Smooth muscle cell (in vitro differentiated cells): ENCODE measurements around the gene MAGI1. TPM values are rescaled to one million over a fixed set of nuclear protein-coding genes. Genes with fewer than 3 reads are reported as not detected.

Source experiments
- DNase-seq: peaks from one replicate; lab custom pipeline; 2025; ENCODE audit not compliant: unreplicated experiment; lab: John Stamatoyannopoulos, UW
- H2AFZ ChIP-seq: fragments of 200-600 bp; sonication (generic); 2 replicates; pipeline ENCODE4 v1.6.0; 2016; ENCODE audit warnings: antibody characterized with exemption, low read depth, mild to moderate bottlenecking
- H3F3A ChIP-seq: fragments of 200-600 bp; sonication (generic); 2 replicates; pipeline ENCODE4 v1.6.0; 2017; ENCODE audit warnings: antibody characterized with exemption, low read depth
- H3K27ac ChIP-seq: fragments of 200-600 bp; sonication (generic); 2 replicates; pipeline ENCODE4 v1.5.1; 2016; ENCODE audit warnings: low read depth, mild to moderate bottlenecking
- H3K27me3 ChIP-seq: fragments of 200-600 bp; sonication (generic); 2 replicates; pipeline ENCODE4 v1.6.1; 2016; ENCODE audit warnings: low read depth, mild to moderate bottlenecking
- H3K36me3 ChIP-seq: fragments of 200-600 bp; sonication (generic); 2 replicates; pipeline ENCODE4 v1.5.1; 2016; ENCODE audit warnings: low read depth
- H3K4me1 ChIP-seq: fragments of 200-600 bp; sonication (generic); 2 replicates; pipeline ENCODE4 v1.5.1; 2016; ENCODE audit warnings: low read depth
- H3K4me2 ChIP-seq: fragments of 200-600 bp; sonication (generic); 2 replicates; pipeline ENCODE4 v1.6.0; 2016; ENCODE audit warnings: mild to moderate bottlenecking
- H3K4me3 ChIP-seq: fragments of 200-600 bp; sonication (generic); 2 replicates; pipeline ENCODE4 v1.5.1; 2016; ENCODE audit warnings: mild to moderate bottlenecking
- H3K79me2 ChIP-seq: fragments of 200-600 bp; sonication (generic); 2 replicates; pipeline ENCODE4 v1.6.0; 2016; ENCODE audit warnings: low read depth, mild to moderate bottlenecking
- H3K9ac ChIP-seq: fragments of 200-600 bp; sonication (generic); 2 replicates; pipeline ENCODE4 v1.6.0; 2016; ENCODE audit warnings: low read depth
- H3K9me3 ChIP-seq: fragments of 200-600 bp; sonication (generic); replicated peaks from 2 replicates; pipeline ENCODE4 v1.5.1; 2016; ENCODE audit warnings: low read depth
- H4K20me1 ChIP-seq: fragments of 200-600 bp; sonication (generic); 2 replicates; pipeline ENCODE4 v1.6.0; 2016; ENCODE audit warnings: low read depth
- CTCF ChIP-seq: fragments of 200-600 bp; sonication (generic); IDR thresholded peaks from 2 replicates; pipeline ENCODE4 v1.5.1; 2017; ENCODE audit warnings: borderline replicate concordance, mild to moderate bottlenecking, antibody characterized with exemption; ENCODE audit not compliant: insufficient read depth, poor library complexity, severe bottlenecking
- WGBS: methylation state at CpG from one replicate; pipeline ENCODE4 v1.1.7; 2016; ENCODE audit warnings: low lambda C conversion rate; 5-methylcytosine and 5-hydroxymethylcytosine counted together
- polyA plus RNA-seq: library from polyadenylated mRNA; unstranded; fragments of >200 nt; fragmentation: Nextera tagmentation; extraction: Ambion mirVana; gene quantifications from 2 replicates; pipeline ENCODE4 v1.2.1, GENCODE V29; 2016
- total RNA-seq: library from RNA; depleted of rRNA; stranded (reverse); fragments of >200 nt; gene quantifications from 2 replicates; pipeline ENCODE4 v1.2.3, GENCODE V29; 2014

The MAGI1 gene
- total and polyA plus RNA-seq, 2 experiments from 2014 or later, result 9.9 to 23.3 TPM

DNA sequence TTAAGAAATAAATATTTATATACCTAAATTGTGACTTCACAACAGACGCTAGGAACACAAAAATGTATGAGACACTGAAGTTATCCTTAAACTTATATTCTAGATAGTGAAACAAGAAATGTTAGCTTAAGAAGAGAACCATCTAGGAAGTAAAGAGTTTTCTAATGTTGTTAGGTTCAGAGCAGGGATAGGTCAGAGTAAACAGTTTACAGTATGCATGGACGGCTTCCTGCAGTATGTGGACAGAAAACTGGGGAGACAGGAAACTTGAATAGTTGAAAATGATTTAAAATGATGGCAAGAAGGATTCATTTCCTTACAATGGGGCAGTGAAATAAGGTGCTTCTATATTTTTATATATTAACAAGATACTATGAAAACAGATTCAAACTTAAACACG lies 449.8 kb downstream of the MAGI1 start:
- Histone ChIP-seq H3K4me3 (no peak overlapping the region), H4K20me1 (peaks cover 79% of the 10 kb centered on the region), H3K27me3 (no peaks in the 10 kb centered on the region), H3K9ac (no peak overlapping the region), H3K4me1 (peaks cover 6% of the 10 kb centered on the region), H3K4me2 (no peak overlapping the region), H3F3A (no peaks in the 10 kb centered on the region), H3K79me2 (peaks cover 2% of the 10 kb centered on the region), H3K36me3 (no peaks in the 10 kb centered on the region), H3K27ac (no peak overlapping the region), H3K9me3 (no peaks in the 10 kb centered on the region), H2AFZ (no peak overlapping the region)
- TF ChIP-seq CTCF, result no peak
- WGBS, result 94% methylated on average over 3 of the region's 3 CpGs
- no peak for DNase-seq

DNA sequence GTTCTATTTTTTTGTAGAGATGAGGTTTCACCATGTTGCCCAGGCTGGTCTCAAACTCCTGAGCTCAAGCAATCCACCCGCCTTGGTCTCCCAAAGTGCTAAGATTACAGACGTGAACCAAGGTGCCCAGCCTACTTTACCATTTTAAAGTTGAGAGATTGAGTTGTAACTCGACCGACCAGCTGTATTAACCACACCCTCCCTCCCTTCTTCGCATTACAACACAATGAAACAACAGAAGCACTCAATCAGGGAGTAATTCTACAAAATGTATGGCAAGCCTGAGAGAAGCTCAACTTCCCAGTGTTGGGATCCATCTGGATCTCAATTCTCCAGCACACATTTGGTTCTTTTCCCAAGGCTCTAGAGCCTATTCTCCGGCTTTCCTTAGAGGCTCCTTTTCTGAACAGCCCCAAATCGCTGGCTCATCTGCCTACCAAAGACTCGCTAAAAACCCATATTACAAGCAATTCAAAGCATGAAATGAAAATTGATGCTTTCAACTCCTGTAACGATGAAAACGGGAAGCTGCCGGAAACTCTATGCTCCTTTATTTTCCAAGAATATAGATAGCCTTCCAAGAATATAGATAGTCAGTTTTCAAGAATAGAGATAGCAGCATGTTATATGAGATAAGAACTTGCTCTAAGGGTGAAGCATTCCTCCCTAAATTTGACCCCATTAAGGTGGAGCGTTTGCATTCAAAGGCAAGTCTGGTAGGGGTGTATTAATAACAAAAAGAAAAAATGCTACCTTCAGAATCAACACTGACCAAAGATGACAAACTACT lies 450.9 kb downstream of the MAGI1 start:
- H3K9ac ChIP-seq, result no peak overlapping the region
- H2AFZ ChIP-seq, result no peak overlapping the region
- no peak overlapping the region for H3K4me2 ChIP-seq
- H3K27me3 ChIP-seq, result no peaks in the 10 kb centered on the region
- no peak for DNase-seq
- no peaks in the 10 kb centered on the region for H3K4me1 ChIP-seq
- H3K9me3 ChIP-seq, result no peaks in the 10 kb centered on the region
- no peaks in the 10 kb centered on the region for H3F3A ChIP-seq
- peaks cover 79% of the 10 kb centered on the region for H4K20me1 ChIP-seq
- no peak for TF ChIP-seq CTCF
- 68% methylated on average over 12 of the region's 12 CpGs for WGBS
- H3K36me3 ChIP-seq, result no peaks in the 10 kb centered on the region
- H3K4me3 ChIP-seq, result no peak overlapping the region
- H3K27ac ChIP-seq, result no peak overlapping the region
- H3K79me2 ChIP-seq, result peaks cover 2% of the 10 kb centered on the region

DNA sequence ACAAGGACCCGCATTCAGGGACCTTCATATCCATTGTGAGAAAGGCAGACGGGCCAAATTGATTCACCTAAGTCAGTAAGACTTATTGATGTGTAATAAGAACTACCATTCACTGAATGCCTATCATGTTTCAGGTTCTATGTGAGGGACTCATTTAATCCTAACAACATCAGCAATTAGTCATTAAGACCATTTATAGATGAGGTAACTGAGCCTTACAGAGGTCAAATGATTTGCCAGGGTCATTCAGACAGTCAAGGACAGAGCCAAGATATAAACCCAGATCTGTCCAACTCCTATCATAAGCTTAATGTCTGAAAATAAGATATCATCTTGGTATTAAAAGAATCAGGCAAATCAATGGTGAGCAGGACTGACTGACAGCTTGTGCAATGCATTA lies 453.8 kb downstream of the MAGI1 start:
- peaks cover 2% of the 10 kb centered on the region for H3K79me2 ChIP-seq

More for the DNA sequence above, 453.8 kb downstream of the MAGI1 start:
- no peaks in the 10 kb centered on the region for H3K9me3 ChIP-seq
- WGBS, result 96% methylated on average over 2 of the region's 2 CpGs
- H3K4me3 ChIP-seq, result no peak overlapping the region
- no peaks in the 10 kb centered on the region for H3K4me1 ChIP-seq
- no peak overlapping the region for H3K27ac ChIP-seq
- no peak overlapping the region for H3K9ac ChIP-seq
- no peak overlapping the region for H3K4me2 ChIP-seq
- H2AFZ ChIP-seq, result no peak overlapping the region
- H4K20me1 ChIP-seq, result peaks cover 74% of the 10 kb centered on the region
- H3F3A ChIP-seq, result no peaks in the 10 kb centered on the region
- TF ChIP-seq CTCF, result no peak
- H3K36me3 ChIP-seq, result no peaks in the 10 kb centered on the region
- DNase-seq, result no peak
- no peaks in the 10 kb centered on the region for H3K27me3 ChIP-seq
